ENCODE measurements around the gene OR51E2.

Gene OR51E2

DNA sequence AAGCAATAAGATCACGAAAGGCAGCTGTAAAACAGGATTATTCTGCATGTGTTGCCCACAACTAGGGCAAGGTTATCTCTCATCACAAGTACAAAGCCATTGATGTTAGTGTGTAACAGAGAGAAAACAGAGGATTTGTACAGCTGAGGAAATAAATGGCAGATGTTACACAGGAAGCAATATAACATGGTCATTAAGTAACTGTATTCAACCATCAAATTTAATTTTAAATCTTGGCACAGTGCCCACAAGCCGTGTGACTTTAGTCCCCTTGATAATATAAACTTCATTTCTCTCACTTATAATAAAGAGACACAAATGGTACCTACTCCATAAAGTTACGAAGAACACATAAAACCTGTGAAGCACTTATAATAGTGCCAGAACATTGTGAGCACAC lies 17.3 kb downstream of the OR51E2 start:
- TF ChIP-seq, protein P1, sequence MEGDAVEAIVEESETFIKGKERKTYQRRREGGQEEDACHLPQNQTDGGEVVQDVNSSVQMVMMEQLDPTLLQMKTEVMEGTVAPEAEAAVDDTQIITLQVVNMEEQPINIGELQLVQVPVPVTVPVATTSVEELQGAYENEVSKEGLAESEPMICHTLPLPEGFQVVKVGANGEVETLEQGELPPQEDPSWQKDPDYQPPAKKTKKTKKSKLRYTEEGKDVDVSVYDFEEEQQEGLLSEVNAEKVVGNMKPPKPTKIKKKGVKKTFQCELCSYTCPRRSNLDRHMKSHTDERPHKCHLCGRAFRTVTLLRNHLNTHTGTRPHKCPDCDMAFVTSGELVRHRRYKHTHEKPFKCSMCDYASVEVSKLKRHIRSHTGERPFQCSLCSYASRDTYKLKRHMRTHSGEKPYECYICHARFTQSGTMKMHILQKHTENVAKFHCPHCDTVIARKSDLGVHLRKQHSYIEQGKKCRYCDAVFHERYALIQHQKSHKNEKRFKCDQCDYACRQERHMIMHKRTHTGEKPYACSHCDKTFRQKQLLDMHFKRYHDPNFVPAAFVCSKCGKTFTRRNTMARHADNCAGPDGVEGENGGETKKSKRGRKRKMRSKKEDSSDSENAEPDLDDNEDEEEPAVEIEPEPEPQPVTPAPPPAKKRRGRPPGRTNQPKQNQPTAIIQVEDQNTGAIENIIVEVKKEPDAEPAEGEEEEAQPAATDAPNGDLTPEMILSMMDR (conservative IDR thresholded peaks at IDR 0.05; ENCODE audit: low read depth, low read length) = no peak
- no peaks in the 10 kb centered on the region for H4K20me1 ChIP-seq (ENCODE audit: insufficient read depth)
- H3K36me3 ChIP-seq (ENCODE audit: insufficient read depth) = no peaks in the 10 kb centered on the region
- no peak overlapping the region for H3K9ac ChIP-seq
- H3K79me2 ChIP-seq (ENCODE audit: insufficient read depth, low read depth) = no peaks in the 10 kb centered on the region
- no peak overlapping the region for H3K4me2 ChIP-seq
- H3K27ac ChIP-seq = no peak overlapping the region
- no peaks in the 10 kb centered on the region for H3K27me3 ChIP-seq (ENCODE audit: insufficient read depth, low read depth)
- H3K4me1 ChIP-seq (ENCODE audit: low read depth, poor library complexity, severe bottlenecking) = no peaks in the 10 kb centered on the region
- H2AFZ ChIP-seq (ENCODE audit: low read depth) = no peak overlapping the region
- H3K4me3 ChIP-seq (IDR thresholded peaks at IDR 0.05; ENCODE audit: insufficient read depth, low read depth, low read length) = no peak overlapping the region

DNA sequence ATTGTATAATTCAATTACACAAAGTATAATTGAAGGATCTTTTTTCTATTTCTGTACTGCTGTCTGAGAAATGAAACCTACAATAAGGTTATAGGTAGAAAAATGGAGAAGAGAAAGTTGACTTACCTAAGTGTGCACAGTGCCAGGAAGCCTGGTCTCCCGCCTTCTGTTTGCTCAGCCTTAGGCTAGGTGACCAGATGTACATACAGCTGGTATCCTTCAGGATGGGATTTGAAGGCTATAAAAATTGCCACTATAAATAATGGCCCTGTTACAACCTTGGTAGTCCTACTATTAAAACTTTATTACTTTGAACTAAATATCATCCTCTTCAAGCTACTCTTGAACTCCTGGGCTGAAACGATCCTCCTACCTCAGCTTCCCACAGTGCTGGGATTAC lies 19.7 kb downstream of the OR51E2 start:
- no peaks in the 10 kb centered on the region for H4K20me1 ChIP-seq (ENCODE audit: insufficient read depth)
- H3K4me1 ChIP-seq (ENCODE audit: low read depth, poor library complexity, severe bottlenecking) = no peaks in the 10 kb centered on the region
- no peak overlapping the region for H3K4me2 ChIP-seq
- H3K27ac ChIP-seq = no peak overlapping the region
- TF ChIP-seq, protein P1 (conservative IDR thresholded peaks at IDR 0.05; ENCODE audit: low read depth, low read length) = no peak
- H3K27me3 ChIP-seq (ENCODE audit: insufficient read depth, low read depth) = no peaks in the 10 kb centered on the region
- H3K79me2 ChIP-seq (ENCODE audit: insufficient read depth, low read depth) = no peaks in the 10 kb centered on the region
- H2AFZ ChIP-seq (ENCODE audit: low read depth) = no peak overlapping the region
- H3K4me3 ChIP-seq (IDR thresholded peaks at IDR 0.05; ENCODE audit: insufficient read depth, low read depth, low read length) = no peak overlapping the region
- no peaks in the 10 kb centered on the region for H3K36me3 ChIP-seq (ENCODE audit: insufficient read depth)
- H3K9ac ChIP-seq = no peak overlapping the region

DNA sequence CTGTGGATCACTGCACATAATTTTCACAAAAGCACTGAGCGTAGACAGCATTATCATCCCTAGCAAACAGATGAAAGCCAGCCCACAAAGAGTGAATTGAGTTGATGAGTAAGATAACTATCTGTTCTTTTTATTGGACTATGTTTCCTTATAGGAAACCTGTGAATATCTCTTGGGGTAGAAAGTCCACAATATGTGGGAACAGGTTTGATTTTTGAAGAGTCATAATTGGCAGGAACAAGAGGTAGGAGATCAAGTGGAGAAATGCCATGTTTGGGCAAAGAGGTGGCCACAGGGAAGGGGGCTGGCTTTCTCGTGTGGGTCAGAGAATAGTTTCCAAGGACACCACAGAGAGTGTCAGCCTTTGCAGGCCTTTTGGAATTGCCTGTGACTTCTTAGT lies 23.9 kb downstream of the OR51E2 start:
- TF ChIP-seq, protein P1 (conservative IDR thresholded peaks at IDR 0.05; ENCODE audit: low read depth, low read length) = no peak
- Histone ChIP-seq H4K20me1 (ENCODE audit: insufficient read depth) (no peaks in the 10 kb centered on the region), H3K27ac (no peak overlapping the region), H3K27me3 (ENCODE audit: insufficient read depth, low read depth) (no peaks in the 10 kb centered on the region), H3K36me3 (ENCODE audit: insufficient read depth) (no peaks in the 10 kb centered on the region), H3K4me1 (ENCODE audit: low read depth, poor library complexity, severe bottlenecking) (no peaks in the 10 kb centered on the region), H3K9ac (no peak overlapping the region), H3K4me2 (no peak overlapping the region), H3K79me2 (ENCODE audit: insufficient read depth, low read depth) (no peaks in the 10 kb centered on the region), H3K4me3 (IDR thresholded peaks at IDR 0.05; ENCODE audit: insufficient read depth, low read depth, low read length) (no peak overlapping the region), H2AFZ (ENCODE audit: low read depth) (no peak overlapping the region)

DNA sequence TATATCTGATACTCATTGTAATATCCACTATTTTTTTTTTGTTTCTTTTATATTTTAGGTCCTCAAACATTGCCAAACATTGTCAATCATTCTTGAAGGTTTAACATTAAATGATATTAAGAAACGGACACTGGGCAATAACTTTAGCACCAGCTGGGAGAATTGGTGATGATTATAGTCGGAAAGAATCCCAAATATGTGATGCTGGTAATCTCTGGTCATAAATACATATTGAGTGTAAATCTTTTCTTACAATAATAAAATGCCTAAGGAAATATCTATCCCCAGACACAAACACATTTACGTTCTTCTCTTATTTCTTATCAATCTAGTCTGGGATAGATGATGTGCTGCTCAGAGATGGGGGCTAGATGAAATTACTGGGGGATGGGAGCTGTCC lies 25.2 kb downstream of the OR51E2 start:
- Histone ChIP-seq H3K27ac (no peak overlapping the region), H4K20me1 (ENCODE audit: insufficient read depth) (no peaks in the 10 kb centered on the region), H3K36me3 (ENCODE audit: insufficient read depth) (no peaks in the 10 kb centered on the region), H3K4me2 (no peak overlapping the region), H3K4me1 (ENCODE audit: low read depth, poor library complexity, severe bottlenecking) (no peaks in the 10 kb centered on the region), H2AFZ (ENCODE audit: low read depth) (no peak overlapping the region), H3K4me3 (IDR thresholded peaks at IDR 0.05; ENCODE audit: insufficient read depth, low read depth, low read length) (no peak overlapping the region), H3K27me3 (ENCODE audit: insufficient read depth, low read depth) (no peaks in the 10 kb centered on the region), H3K9ac (no peak overlapping the region), H3K79me2 (ENCODE audit: insufficient read depth, low read depth) (no peaks in the 10 kb centered on the region)
- TF ChIP-seq, protein P1 (conservative IDR thresholded peaks at IDR 0.05; ENCODE audit: low read depth, low read length) = no peak

GRCh38 chr11:4671741-4672140 lies 25.9 kb downstream of the OR51E2 start:
- Histone ChIP-seq H3K9ac (no peak overlapping the region), H3K27me3 (ENCODE audit: insufficient read depth, low read depth) (no peaks in the 10 kb centered on the region), H3K79me2 (ENCODE audit: insufficient read depth, low read depth) (no peaks in the 10 kb centered on the region), H4K20me1 (ENCODE audit: insufficient read depth) (no peaks in the 10 kb centered on the region), H3K4me2 (no peak overlapping the region), H3K4me3 (IDR thresholded peaks at IDR 0.05; ENCODE audit: insufficient read depth, low read depth, low read length) (no peak overlapping the region), H3K4me1 (ENCODE audit: low read depth, poor library complexity, severe bottlenecking) (no peaks in the 10 kb centered on the region), H3K27ac (no peak overlapping the region), H3K36me3 (ENCODE audit: insufficient read depth) (no peaks in the 10 kb centered on the region), H2AFZ (ENCODE audit: low read depth) (no peak overlapping the region)
- TF ChIP-seq, protein P1 (conservative IDR thresholded peaks at IDR 0.05; ENCODE audit: low read depth, low read length) = no peak
